Measurements from ENCODE around the gene FAM221B.

Gene FAM221B

GRCh38 chr9:35845824-35846771, 17.6 kb upstream of the FAM221B start:
- no peak for DNase-seq (ENCODE audit: low spot score)

- no peak for DNase-seq (ENCODE audit: low spot score)
Measured at GRCh38 chr9:35844628-35845270, 16.2 kb upstream of the FAM221B start.

DNA sequence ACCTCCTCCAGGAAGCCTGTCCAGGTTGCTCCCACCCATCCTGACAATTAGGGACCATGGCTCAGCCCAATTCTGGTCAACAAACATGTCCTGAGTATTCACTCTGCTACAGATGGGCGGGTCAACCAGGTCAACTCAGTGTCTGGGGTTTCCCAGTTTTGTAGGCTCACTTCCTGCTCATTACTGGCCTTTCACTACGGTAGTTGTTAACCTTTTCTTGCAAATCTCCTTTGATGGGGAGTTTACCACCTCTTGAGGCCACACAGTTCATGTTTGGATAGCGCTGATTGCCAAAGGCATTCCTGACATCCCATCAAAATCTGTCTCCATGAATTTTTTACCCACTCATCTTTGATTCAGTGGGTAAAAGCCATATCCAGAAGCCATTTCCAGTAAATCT, 14.3 kb upstream of the FAM221B start:
- DNase-seq (ENCODE audit: low spot score), result no peak

DNA sequence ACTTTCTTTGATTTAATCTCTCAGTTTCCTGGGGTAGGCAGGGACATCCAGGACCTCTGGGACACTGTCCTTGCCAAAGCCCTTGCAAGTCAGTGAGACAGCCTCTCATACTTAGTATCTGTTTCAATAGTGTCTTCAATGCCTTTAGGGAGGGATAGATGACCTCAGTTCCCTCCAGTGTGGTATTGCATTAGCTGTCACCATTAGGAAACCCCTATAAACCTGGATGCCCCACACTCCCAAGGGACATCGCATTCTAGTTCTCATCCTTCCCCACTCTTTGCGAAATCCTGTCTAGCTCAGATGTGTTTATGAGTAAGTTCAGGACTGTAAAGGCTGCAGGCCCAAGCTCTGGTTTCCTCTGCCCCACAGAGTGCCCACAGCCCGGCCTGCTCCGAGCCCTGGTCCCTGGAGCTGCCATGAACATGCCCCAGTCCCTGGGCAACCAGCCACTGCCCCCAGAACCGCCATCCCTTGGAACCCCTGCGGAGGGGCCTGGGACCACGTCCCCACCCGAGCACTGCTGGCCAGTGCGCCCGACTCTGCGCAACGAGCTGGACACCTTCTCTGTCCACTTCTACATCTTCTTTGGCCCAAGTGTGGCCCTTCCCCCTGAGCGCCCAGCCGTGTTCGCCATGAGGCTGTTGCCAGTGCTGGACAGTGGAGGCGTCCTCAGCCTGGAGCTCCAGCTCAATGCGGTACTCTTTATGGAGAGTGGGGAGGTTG, 13.7 kb upstream of the FAM221B start:
- no peak for DNase-seq (ENCODE audit: low spot score)

GRCh38 chr9:35841645-35841900, 13.0 kb upstream of the FAM221B start:
- DNase-seq (ENCODE audit: low spot score), result no peak

- no peak for DNase-seq (ENCODE audit: low spot score)
Measured at GRCh38 chr9:35840881-35841644, 12.5 kb upstream of the FAM221B start.

DNA sequence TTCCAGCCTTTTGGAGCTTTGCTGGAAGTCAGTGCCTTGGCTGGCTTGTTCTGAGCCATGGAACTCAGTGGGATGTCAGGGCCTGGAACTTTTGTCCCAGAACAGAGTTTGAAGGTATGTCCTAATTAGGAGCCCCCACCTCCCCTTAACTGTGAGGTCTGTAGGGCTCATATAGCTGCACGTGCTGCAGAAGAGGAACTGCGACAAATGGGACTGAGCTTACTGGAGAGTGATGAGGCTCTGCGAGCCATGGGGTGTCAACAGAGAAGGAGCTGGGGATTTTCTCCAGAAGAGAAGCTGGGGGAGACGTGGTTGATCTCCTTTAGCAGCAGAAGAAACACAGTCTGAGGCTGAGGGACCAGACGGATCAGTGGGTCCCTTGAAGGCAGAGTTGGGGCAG, 11.4 kb upstream of the FAM221B start:
- DNase-seq (ENCODE audit: low spot score), result no peak

GRCh38 chr9:35836595-35836994, 8.1 kb upstream of the FAM221B start:
- no peak for DNase-seq (ENCODE audit: low spot score)

DNA sequence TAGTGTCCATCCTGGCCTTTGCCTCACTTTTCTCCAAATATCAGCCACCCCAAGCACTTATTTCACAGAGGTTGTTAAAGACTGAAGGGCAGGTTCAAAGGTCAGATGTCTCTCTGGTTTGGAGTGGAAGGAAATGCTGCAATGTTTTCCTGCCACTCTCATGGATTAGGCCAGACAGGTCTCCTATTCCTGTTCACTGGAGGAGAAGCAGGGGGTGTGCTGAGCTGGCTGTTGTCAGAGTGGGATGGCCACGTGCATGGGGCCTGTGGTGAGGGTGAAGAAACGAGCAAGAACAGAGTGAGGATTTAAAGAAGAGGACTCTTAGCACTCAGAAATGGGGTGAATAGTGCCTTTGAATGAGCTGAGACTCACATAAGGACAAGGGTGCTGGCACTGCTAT, 7.2 kb upstream of the FAM221B start:
- no peak for DNase-seq (ENCODE audit: low spot score)

GRCh38 chr9:35835216-35835632, 6.7 kb upstream of the FAM221B start:
- DNase-seq (ENCODE audit: low spot score), result peak; percentile 36

- DNase-seq (ENCODE audit: low spot score), result no peak
Measured at GRCh38 chr9:35834260-35835215, 6.0 kb upstream of the FAM221B start.

DNA sequence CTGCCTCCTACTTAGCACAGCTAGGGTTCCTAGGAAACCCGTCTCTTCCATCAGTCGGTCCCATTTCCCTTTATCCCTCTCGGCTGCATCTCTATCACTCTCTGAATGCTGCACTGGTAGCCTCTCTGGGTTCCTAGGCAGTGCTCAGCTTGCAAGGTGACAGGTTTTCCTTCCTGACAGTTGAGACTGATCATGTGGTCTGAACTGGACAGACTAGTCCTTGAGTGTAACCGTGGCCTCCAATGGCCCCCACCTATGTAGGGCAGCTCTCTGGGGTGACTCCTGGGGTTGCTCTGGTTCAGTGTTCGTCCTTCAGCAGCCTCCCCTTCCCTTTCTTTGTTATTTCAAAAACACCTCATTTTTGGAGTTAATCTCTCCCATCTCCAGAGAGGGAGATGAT, 4.3 kb upstream of the FAM221B start:
- no peak for DNase-seq (ENCODE audit: low spot score)

GRCh38 chr9:35831040-35831439, 2.5 kb upstream of the FAM221B start:
- DNase-seq (ENCODE audit: low spot score), result no peak

DNA sequence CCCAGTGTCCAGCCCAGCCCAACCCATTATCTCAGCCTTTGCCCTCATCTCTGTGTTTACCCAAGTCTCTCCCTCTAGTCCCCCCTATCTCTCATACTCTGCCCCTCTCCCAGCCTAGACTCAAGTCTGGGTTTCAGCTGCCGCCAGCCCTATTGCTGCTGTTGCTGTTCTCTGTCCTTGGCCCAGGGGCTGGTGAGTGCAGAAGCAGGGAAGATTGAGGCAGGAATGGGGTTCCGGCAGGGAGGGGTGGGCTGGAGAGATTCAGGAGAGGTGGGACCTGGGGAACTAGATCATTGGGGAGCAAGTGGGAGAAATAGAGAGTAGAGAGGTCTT, 1.2 kb upstream of the FAM221B start:
- no peak for DNase-seq (ENCODE audit: low spot score)

DNA sequence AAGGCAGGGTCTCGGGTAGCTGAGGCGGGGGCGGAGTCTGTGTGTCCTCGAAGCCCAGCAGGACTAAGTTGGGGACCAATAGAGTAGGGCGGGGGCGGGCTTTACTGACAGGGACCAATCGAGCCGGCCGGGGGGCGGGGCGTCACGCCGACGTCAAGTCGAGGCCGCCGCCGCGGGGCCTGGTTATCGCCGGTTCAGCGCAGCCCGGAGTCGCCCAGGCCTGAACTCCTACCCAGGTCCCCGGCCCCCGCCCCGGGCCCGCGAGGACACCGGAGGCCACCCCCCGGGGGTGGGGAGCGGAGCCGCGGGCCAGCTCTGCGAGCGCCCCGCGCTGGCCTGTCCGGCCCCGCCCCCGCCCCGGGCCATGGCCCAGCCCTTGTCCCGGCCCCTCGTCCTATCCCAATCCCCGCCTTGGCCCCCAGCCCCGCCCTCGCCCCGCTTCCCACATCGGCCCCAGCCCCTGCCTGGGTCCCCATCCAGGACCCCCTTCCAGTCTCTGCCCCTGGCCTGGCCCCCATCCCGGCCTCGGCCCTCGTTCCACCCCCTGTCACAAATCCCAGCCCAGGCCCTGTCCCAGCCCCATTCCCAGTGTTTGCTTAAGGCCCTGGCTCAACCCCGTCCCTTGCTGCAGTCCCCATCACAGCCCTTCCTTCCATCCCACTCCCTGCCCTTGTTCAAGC, 692 bp upstream of the FAM221B start, which contains the start of gene TMEM8B:
Gene TMEM8B, plus strand, starts transcription at position 145 of the 680 bp plus-strand sequence. Its CDS starts 220 bp downstream, at position 365.
- DNase-seq (ENCODE audit: low spot score), result peak; percentile 94

DNA sequence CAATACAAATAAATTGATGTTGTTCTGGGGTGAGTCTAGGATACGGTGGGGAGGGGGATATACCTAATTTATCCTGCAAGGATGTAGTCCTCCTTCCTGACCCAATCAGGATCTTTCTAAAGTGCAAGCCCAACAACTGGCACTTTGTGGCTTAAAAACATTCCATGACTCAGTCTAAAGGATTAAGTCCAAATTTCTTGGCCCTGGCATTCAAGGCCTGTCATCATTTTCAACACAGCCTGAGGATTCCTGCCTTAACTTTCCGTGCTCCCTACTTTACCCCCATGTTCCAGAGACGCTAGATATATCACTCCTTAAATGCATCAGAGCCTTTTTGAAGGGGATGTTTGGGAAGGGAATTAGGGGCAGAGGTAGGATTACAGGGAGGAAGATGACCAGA, 1.0 kb downstream of the FAM221B start:
- DNase-seq (ENCODE audit: low spot score), result no peak

- DNase-seq (ENCODE audit: low spot score), result peak; percentile 76
Measured at GRCh38 chr9:35826071-35826701, 2.3 kb downstream of the FAM221B start.

DNA sequence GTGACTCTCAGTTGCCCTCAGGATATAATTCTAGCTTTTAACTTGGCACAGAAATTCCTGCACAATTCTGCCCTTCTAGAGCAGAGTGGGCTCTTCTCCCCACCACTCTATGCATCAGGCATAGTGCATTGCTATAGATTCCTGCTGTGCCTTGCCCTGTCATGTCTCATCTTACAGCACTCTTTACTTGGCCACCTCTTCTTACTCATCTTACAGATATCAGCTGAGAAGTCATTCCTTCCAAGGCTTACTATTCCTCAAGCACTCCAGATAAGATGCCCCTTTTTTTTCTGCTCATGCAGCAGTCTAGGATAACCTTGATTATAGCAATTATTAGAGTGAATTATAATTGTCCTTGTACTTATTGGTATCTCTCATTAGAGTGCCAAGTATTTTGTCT, 5.6 kb downstream of the FAM221B start:
- no peak for DNase-seq (ENCODE audit: low spot score)

- DNase-seq (ENCODE audit: low spot score), result no peak
Measured at GRCh38 chr9:35820076-35820475, 8.5 kb downstream of the FAM221B start.

- no peak for DNase-seq (ENCODE audit: low spot score)
Measured at GRCh38 chr9:35818341-35818740, 10.2 kb downstream of the FAM221B start.

Data from hematopoietic multipotent progenitor cell treated with erythropoietin and hydrocortisone succinate and interleukin-3 and kit ligand, for 15 days (in vitro differentiated cells).